Prostate gland (tissue), 2 donors: ENCODE results near the gene LIMS4.
"Not testable (repeated sequence)": the region's sequence is repeated elsewhere in the genome, so short reads cannot be mapped to it uniquely, and the experiment has no call there.

Experiments used
- POLR2A ChIP-seq: fragments of 450-650 bp; IDR thresholded peaks from one replicate; pipeline ENCODE4 v1.6.1; 2016; ENCODE audit warnings: antibody characterized with exemption, mild to moderate bottlenecking
- TF ChIP-seq, protein P1 (sequence below), 4 experiments: fragments of 200-600 bp in 2 of 4; fragments of 450-650 bp in 2 of 4; sonication (generic) in 2 of 4; IDR thresholded peaks; 1 replicate in 3 of 4; 2 replicates in 1 of 4; pipeline ENCODE4 v1.5.1; 2016 to 2019; ENCODE audit warnings: antibody characterized with exemption in 4 of 4, mild to moderate bottlenecking in 2 of 4, moderate library complexity in 2 of 4

DNA sequence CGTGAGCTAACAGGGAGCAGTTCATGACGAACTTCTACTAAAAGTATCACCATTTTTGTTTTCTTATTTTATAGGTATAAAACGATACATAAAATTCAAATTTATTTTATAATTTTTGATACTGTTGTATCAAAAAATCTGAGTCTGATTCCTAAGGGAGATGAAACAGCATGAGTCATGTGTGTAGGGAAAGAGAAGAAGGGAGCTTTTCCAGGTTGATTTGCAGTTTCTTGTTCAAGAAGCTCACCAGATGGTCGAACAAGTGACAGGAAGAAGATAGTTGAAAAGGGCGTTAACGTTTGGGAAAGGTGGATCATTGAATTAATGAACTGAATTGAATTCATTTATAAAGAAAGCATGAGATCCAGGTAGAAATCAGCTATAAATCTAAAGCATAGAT is 23.4 kb upstream of the LIMS4 start:
- TF ChIP-seq, protein P1, sequence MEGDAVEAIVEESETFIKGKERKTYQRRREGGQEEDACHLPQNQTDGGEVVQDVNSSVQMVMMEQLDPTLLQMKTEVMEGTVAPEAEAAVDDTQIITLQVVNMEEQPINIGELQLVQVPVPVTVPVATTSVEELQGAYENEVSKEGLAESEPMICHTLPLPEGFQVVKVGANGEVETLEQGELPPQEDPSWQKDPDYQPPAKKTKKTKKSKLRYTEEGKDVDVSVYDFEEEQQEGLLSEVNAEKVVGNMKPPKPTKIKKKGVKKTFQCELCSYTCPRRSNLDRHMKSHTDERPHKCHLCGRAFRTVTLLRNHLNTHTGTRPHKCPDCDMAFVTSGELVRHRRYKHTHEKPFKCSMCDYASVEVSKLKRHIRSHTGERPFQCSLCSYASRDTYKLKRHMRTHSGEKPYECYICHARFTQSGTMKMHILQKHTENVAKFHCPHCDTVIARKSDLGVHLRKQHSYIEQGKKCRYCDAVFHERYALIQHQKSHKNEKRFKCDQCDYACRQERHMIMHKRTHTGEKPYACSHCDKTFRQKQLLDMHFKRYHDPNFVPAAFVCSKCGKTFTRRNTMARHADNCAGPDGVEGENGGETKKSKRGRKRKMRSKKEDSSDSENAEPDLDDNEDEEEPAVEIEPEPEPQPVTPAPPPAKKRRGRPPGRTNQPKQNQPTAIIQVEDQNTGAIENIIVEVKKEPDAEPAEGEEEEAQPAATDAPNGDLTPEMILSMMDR (IDR thresholded peaks at IDR 0.05): not testable (repeated sequence)
- not testable (repeated sequence) for TF ChIP-seq POLR2A
